AG10803 (cell line): Measurements from ENCODE around the gene KCNG4.

Source experiments
- DNase-seq: peaks from one replicate; pipeline ENCODE4 v3.0.0; 2010; ENCODE audit warnings: low read depth
- H3K4me3 ChIP-seq: 2 replicates; pipeline ENCODE4 v1.5.1; 2011; ENCODE audit warnings: mild to moderate bottlenecking, low read length, control low read depth
- CTCF ChIP-seq: conservative IDR thresholded peaks from 2 replicates; pipeline ENCODE4 v1.5.1; 2011; ENCODE audit warnings: mild to moderate bottlenecking, low read length, control low read depth, inconsistent platforms

The KCNG4 gene

GRCh38 chr16:84169765-84170310, 70.0 kb downstream of the KCNG4 start:
- no peak for DNase-seq
- no peak overlapping the region for H3K4me3 ChIP-seq
- no peak for TF ChIP-seq CTCF
